ENCODE data around the gene FOXO1. TPM values are rescaled to one million over a fixed set of nuclear protein-coding genes. Genes with fewer than 3 reads are reported as not detected.

The FOXO1 gene
- total and polyA plus RNA-seq, 7 donors, result 9.0 to 36.8 (median 30.9) TPM

DNA sequence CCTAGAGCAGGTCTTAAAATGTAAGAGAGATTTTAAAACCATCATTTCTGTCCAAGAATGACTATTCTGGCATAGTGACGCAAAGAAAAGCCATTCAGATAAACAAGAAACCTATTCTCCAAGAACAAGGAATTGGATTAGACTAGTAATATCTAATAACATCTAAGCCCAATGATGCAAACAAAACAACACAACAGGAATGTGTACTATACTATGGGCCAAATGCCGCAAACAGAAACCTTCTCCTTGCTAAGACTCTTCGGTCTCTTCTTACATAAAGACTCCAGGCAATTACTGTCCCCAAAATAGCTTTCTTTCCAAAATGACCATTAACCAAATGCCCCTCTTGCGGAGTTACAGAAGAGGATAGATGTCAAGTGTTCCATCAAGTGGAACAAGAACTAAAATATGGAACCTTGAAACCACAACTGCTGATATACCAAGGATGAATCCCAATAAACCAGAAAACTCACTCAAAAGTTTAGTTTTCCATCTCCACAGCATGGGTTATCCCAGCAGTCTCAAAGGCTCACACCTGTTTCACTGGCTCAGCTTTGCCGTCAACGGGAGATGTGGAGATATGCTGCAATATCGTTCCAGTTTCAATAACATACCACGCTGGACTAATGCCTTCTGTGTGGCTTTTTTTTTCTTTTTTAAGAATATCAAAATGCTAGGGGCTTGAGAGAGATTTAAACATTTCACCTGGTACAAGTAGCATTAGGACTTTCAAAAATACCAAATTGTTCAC lies 76.2 kb downstream of the FOXO1 start:
- 87 to 95% methylated on average over 8 of the region's 8 CpGs for WGBS, 2 donors
- Histone ChIP-seq H3K27me3 (no peaks in the 10 kb centered on the region), H3K9me3 (no peaks in the 10 kb centered on the region), H3K36me3 (no peaks in the 10 kb centered on the region), H3K4me3 (no peak overlapping the region), H3K27ac (peak overlapping the region in 3 of 4 donors; percentile 29 to 44 (median 33)), H3K4me1 (peaks cover 0 to 75% (median 61%) of the 10 kb centered on the region in 4 donors)
- no peak for DNase-seq
- TF ChIP-seq POLR2A (IDR thresholded peaks at IDR 0.05) (no peak), EP300 (IDR thresholded peaks at IDR 0.05) (no peak), POLR2AphosphoS5 (IDR thresholded peaks at IDR 0.05) (no peak)
- TF ChIP-seq, protein P1, sequence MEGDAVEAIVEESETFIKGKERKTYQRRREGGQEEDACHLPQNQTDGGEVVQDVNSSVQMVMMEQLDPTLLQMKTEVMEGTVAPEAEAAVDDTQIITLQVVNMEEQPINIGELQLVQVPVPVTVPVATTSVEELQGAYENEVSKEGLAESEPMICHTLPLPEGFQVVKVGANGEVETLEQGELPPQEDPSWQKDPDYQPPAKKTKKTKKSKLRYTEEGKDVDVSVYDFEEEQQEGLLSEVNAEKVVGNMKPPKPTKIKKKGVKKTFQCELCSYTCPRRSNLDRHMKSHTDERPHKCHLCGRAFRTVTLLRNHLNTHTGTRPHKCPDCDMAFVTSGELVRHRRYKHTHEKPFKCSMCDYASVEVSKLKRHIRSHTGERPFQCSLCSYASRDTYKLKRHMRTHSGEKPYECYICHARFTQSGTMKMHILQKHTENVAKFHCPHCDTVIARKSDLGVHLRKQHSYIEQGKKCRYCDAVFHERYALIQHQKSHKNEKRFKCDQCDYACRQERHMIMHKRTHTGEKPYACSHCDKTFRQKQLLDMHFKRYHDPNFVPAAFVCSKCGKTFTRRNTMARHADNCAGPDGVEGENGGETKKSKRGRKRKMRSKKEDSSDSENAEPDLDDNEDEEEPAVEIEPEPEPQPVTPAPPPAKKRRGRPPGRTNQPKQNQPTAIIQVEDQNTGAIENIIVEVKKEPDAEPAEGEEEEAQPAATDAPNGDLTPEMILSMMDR (IDR thresholded peaks at IDR 0.05), result no peak
- intact Hi-C loops (cut with DNase I), result loop anchor here (10.0 kb wide), 1 partner anchor 155 kb away; no protein-coding TSS in a partner anchor

DNA sequence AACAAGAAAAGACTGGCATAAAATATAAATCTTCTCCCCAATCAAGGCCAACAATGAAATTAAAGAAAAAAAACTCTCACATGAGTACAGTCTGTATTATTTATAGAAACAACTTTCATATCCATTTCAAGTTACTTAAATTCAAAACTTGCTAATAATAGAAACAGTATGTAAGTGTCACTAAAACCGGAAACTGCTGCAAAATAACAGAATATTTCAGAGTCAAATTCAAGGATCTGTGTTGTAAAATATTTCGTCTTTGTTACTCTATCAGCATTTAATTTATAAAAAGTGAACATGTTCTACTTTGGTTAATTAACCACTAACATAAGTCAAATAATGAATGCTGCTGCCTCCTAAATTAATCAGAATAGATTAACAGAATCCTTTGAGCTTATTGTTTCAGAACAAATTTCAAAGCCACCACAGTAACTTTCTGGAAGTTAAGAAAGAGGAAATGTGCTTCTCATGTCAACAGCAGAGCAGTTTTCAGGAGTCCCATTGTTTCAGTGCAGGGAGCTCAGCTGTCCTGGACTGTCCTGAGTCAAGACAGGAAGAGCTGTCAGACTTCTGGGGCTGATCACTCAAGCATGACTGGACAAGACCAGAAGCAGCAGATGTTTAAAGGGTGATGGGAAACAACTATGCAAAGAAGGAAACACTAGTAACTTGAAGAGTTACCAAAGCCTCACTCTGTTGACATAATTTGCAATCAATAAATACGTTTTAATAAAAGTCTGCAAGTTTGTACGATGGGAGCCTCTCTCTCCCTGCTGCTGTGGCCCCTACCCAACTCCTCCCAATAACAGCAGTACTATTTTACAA lies 76.9 kb downstream of the FOXO1 start:
- Histone ChIP-seq H3K36me3 (no peaks in the 10 kb centered on the region), H3K4me3 (no peak overlapping the region), H3K9me3 (no peaks in the 10 kb centered on the region), H3K27me3 (no peaks in the 10 kb centered on the region), H3K4me1 (peaks cover 0 to 71% (median 54%) of the 10 kb centered on the region in 4 donors), H3K27ac (peak overlapping the region in 3 of 4 donors; percentile 29 to 44 (median 33))
- DNase-seq, result peak; percentile 68
- intact Hi-C loops (cut with DNase I), result loop anchor here (10.0 kb wide), 1 partner anchor 155 kb away; no protein-coding TSS in a partner anchor
- TF ChIP-seq POLR2A (IDR thresholded peaks at IDR 0.05), result no peak
- peak in 2 of 4 donors; percentile 13 to 46 for TF ChIP-seq POLR2AphosphoS5 (IDR thresholded peaks at IDR 0.05)
- 45 to 76% methylated on average over 4 of the region's 4 CpGs for WGBS, 2 donors

DNA sequence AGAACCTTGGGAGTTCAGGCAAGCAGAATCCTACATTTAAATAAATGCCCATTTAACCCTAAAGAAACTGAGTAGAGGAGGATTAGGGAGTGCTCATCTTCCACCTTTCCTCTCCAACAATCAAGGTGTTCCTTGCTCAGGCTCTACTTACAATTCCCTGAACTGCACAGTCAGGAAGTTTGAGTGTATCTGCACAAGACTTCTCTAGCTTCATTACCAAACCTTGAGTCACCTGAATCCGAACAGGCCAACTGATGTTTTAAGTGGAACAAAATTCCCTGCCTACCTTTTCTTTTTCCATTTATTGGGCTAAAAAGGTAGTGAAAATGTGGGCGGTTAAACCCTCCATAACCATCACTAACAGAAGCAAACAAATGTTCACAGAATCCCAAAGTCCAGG lies 78.3 kb downstream of the FOXO1 start:
- WGBS, 2 donors, result 93 to 99% methylated on average over 2 of the region's 2 CpGs
- DNase-seq, result no peak
- Histone ChIP-seq H3K4me1 (peaks cover 0 to 63% (median 46%) of the 10 kb centered on the region in 4 donors), H3K36me3 (no peaks in the 10 kb centered on the region), H3K27me3 (no peaks in the 10 kb centered on the region), H3K27ac (peak overlapping the region in 1 of 4 donors; percentile 29), H3K4me3 (no peak overlapping the region), H3K9me3 (peaks cover 0 to 4% (median under 1%) of the 10 kb centered on the region in 4 donors)
- intact Hi-C loops (cut with DNase I), result no loop called here
- TF ChIP-seq POLR2AphosphoS5 (IDR thresholded peaks at IDR 0.05) (no peak), POLR2A (IDR thresholded peaks at IDR 0.05) (no peak), EP300 (IDR thresholded peaks at IDR 0.05) (no peak)
- TF ChIP-seq, protein P1 (IDR thresholded peaks at IDR 0.05), result no peak

DNA sequence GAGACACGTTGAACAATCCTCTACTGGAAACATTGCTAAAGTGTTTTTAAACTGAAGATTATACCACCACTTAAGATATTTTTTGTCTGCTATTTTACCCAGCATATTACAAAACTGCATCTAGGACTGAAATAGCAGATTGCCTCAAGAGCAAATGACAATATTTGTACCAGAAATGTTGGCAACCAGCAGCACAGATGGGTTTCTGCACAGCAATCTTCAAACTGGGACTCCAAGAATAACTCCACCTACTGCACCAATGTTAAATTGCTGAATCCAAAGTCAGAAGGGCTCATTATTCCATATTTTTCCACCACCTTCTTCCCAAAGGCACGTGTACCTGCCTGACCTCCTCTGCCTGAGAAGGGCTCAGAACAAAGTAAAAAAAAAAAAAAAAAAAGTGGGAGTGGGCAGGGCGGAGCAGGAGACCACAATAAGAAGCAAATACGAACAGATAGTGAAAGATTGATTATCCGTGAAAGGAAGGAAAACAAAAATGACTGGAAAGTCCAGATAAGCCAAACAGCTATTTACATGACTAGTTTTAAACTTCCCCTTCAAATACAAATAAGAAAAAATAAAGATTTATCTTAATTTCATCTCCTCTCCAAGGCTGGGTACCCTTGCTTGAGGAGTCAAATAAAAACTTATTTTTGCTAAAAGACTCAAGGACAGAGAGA lies 79.4 kb downstream of the FOXO1 start:
- Histone ChIP-seq H3K36me3 (no peaks in the 10 kb centered on the region), H3K9me3 (peaks cover 0 to 6% (median 3%) of the 10 kb centered on the region in 4 donors), H3K4me3 (no peak overlapping the region), H3K27ac (no peak overlapping the region), H3K4me1 (peaks cover 0 to 64% (median 46%) of the 10 kb centered on the region in 4 donors), H3K27me3 (no peaks in the 10 kb centered on the region)
- TF ChIP-seq POLR2A (IDR thresholded peaks at IDR 0.05) (no peak), EP300 (IDR thresholded peaks at IDR 0.05) (no peak)
- intact Hi-C loops (cut with DNase I), result no loop called here
- 69 to 77% methylated on average over 5 of the region's 5 CpGs for WGBS, 2 donors
- DNase-seq, result no peak

DNA sequence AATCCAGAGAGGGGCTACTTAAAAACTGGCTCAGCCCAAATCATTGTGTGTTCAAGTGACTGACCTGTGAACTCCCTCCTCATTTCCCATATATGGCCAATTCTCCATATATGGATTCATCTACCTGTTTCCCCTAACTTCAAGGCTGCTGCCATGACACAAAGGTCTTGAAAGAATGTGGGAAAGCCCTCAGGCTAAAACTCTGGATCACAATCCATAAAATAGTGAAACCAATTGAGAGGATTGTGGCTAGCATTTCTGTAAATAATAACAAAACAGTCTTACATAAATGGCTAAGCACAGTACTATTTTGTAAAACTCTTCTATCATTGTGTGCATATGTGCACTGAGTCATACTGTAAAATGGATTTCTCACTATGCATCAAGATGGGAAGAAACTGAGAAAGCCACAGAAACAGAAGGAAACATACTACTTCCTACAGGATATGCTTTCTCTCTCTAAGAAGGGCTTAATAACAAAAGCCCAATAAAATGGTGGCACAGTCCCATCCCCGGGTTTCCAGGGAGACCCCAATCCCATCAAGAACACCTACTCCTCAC lies 80.5 kb downstream of the FOXO1 start:
- intact Hi-C loops (cut with DNase I), result no loop called here
- no peak for TF ChIP-seq POLR2A (IDR thresholded peaks at IDR 0.05)
- TF ChIP-seq EP300 (IDR thresholded peaks at IDR 0.05), result no peak
- TF ChIP-seq, protein P1 (IDR thresholded peaks at IDR 0.05), result no peak
- TF ChIP-seq POLR2AphosphoS5 (IDR thresholded peaks at IDR 0.05), result no peak
- Histone ChIP-seq H3K4me1 (peaks cover 0 to 67% (median 47%) of the 10 kb centered on the region in 4 donors), H3K36me3 (no peaks in the 10 kb centered on the region), H3K9me3 (peaks cover 0 to 6% (median 3%) of the 10 kb centered on the region in 4 donors), H3K27me3 (no peaks in the 10 kb centered on the region), H3K27ac (no peak overlapping the region), H3K4me3 (no peak overlapping the region)
- DNase-seq, result no peak
- 35 to 79% methylated on average over 1 of the region's 1 CpG for WGBS, 2 donors

All from sigmoid colon (tissue), 7 donors.